ENCODE results near the gene NECTIN3.

GRCh38 chr3:111130827-111131226 is 59.2 kb downstream of the NECTIN3 start:
- TF ChIP-seq POLR2A (IDR thresholded peaks at IDR 0.05; ENCODE audit: low read depth, low read length) (no peak), FOS (IDR thresholded peaks at IDR 0.05; ENCODE audit: borderline replicate concordance, extremely low read depth, insufficient read length) (no peak), MAX (IDR thresholded peaks at IDR 0.05; ENCODE audit: low read depth, low read length) (no peak)
- TF ChIP-seq, protein P1, sequence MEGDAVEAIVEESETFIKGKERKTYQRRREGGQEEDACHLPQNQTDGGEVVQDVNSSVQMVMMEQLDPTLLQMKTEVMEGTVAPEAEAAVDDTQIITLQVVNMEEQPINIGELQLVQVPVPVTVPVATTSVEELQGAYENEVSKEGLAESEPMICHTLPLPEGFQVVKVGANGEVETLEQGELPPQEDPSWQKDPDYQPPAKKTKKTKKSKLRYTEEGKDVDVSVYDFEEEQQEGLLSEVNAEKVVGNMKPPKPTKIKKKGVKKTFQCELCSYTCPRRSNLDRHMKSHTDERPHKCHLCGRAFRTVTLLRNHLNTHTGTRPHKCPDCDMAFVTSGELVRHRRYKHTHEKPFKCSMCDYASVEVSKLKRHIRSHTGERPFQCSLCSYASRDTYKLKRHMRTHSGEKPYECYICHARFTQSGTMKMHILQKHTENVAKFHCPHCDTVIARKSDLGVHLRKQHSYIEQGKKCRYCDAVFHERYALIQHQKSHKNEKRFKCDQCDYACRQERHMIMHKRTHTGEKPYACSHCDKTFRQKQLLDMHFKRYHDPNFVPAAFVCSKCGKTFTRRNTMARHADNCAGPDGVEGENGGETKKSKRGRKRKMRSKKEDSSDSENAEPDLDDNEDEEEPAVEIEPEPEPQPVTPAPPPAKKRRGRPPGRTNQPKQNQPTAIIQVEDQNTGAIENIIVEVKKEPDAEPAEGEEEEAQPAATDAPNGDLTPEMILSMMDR (IDR thresholded peaks at IDR 0.05 in 2 of 3, conservative IDR thresholded peaks at IDR 0.05 in 1 of 3; ENCODE audit: control insufficient read depth in 2 of 3, extremely low read depth in 1 of 3, insufficient read depth in 1 of 3, low read depth in 3 of 3, low read length in 3 of 3), result no peak
- TF ChIP-seq, protein P2, sequence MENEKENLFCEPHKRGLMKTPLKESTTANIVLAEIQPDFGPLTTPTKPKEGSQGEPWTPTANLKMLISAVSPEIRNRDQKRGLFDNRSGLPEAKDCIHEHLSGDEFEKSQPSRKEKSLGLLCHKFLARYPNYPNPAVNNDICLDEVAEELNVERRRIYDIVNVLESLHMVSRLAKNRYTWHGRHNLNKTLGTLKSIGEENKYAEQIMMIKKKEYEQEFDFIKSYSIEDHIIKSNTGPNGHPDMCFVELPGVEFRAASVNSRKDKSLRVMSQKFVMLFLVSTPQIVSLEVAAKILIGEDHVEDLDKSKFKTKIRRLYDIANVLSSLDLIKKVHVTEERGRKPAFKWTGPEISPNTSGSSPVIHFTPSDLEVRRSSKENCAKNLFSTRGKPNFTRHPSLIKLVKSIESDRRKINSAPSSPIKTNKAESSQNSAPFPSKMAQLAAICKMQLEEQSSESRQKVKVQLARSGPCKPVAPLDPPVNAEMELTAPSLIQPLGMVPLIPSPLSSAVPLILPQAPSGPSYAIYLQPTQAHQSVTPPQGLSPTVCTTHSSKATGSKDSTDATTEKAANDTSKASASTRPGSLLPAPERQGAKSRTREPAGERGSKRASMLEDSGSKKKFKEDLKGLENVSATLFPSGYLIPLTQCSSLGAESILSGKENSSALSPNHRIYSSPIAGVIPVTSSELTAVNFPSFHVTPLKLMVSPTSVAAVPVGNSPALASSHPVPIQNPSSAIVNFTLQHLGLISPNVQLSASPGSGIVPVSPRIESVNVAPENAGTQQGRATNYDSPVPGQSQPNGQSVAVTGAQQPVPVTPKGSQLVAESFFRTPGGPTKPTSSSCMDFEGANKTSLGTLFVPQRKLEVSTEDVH (IDR thresholded peaks at IDR 0.05; ENCODE audit: low read depth, partially characterized antibody), result no peak

Measured in GM12878 (cell line).